ENCODE measurements around the gene ANAPC2. TPM values are rescaled to one million over a fixed set of nuclear protein-coding genes. Genes with fewer than 3 reads are reported as not detected.

The ANAPC2 gene
- total and polyA plus RNA-seq, 4 donors: 9.3 to 32.6 (median 19.6) TPM

DNA sequence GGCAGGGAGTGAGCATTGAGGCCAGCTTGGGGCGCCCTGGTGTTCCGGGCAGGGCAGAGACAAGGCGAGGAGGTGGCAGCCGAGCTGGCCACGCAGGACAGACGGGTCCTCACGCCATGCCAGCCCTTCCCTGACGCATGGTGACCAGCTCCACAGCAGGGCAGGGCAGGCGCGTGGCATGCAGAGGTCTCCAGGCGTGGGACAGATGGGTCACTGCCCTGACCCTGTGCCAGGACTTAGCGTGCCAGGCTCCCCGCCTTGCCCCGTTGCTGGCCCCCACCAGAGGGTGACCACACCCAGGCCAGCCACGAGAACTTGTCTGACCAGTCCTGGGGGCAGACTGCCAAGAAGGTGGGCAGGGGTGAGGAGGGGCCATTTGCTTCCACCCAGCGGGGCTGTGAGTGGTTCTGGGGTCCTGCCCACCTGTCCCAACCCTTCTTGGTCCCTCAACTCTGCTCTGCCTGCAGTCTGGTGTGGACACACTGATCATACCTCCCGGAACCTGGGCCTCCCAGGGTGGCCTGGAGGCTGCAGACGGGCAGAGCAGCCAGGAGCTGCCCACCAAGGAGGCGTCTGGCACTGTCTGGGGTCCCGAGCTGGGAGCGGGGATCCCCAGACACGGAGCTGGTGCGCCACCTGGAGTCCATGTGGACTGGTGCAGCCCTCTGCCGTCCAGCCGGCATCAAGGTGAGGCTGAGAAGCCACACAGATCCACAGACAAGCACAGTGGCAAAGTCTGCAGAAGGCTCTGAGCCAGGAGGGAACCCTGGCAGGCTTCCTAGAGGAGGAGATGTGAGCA is 38.9 kb upstream of the ANAPC2 start, which contains the start of gene RNF224:
TSS of gene RNF224 (plus strand) at position 449 of the 799 bp plus-strand sequence. CDS start 834 bp downstream, outside the sequence.
- Histone ChIP-seq H3K4me1 (ENCODE audit: control insufficient read depth in 4 of 4, insufficient read depth in 4 of 4, low read length in 3 of 4) (peaks cover 8 to 18% (median 13%) of the 10 kb centered on the region in 4 donors), H3K9ac (ENCODE audit: low read depth in 1 of 2, low read length in 2 of 2) (no peak within 1 kb of the TSS), H3K27me3 (ENCODE audit: control insufficient read depth in 4 of 4, insufficient read depth in 4 of 4, low read length in 3 of 4) (no peaks in the 10 kb centered on the region), H3K9me3 (ENCODE audit: control insufficient read depth in 4 of 4, low read length in 3 of 4) (no peaks in the 10 kb centered on the region), H3K36me3 (ENCODE audit: control insufficient read depth in 4 of 4, insufficient read depth in 3 of 4, low read depth in 1 of 4, low read length in 3 of 4) (no peaks in the 10 kb centered on the region), H3K27ac (ENCODE audit: low read depth in 1 of 2, low read length in 2 of 2) (no peak within 1 kb of the TSS), H3K4me3 (ENCODE audit: low read depth in 1 of 3, low read length in 3 of 3) (no peak within 1 kb of the TSS)
- DNase-seq (ENCODE audit: low spot score): peak; percentile 87
- 30% methylated on average over 25 of the region's 25 CpGs for WGBS
- TF ChIP-seq, protein P1, sequence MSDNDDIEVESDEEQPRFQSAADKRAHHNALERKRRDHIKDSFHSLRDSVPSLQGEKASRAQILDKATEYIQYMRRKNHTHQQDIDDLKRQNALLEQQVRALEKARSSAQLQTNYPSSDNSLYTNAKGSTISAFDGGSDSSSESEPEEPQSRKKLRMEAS (IDR thresholded peaks at IDR 0.05): no peak
- TF ChIP-seq RAD21 (IDR thresholded peaks at IDR 0.05) (peak; percentile 93 to 96), EGR1 (IDR thresholded peaks at IDR 0.05; ENCODE audit: low read depth in 2 of 2) (no peak), YY1 (IDR thresholded peaks at IDR 0.05) (no peak), HNF4A (conservative IDR thresholded peaks at IDR 0.05) (no peak), FOXA2 (IDR thresholded peaks at IDR 0.05) (no peak), NR2F2 (IDR thresholded peaks at IDR 0.05) (no peak), FOXA1 (IDR thresholded peaks at IDR 0.05) (no peak), TAF1 (conservative IDR thresholded peaks at IDR 0.05) (no peak), SP1 (IDR thresholded peaks at IDR 0.05) (no peak), RXRA (IDR thresholded peaks at IDR 0.05) (no peak), HNF4G (IDR thresholded peaks at IDR 0.05) (no peak)
- TF ChIP-seq, protein P2, sequence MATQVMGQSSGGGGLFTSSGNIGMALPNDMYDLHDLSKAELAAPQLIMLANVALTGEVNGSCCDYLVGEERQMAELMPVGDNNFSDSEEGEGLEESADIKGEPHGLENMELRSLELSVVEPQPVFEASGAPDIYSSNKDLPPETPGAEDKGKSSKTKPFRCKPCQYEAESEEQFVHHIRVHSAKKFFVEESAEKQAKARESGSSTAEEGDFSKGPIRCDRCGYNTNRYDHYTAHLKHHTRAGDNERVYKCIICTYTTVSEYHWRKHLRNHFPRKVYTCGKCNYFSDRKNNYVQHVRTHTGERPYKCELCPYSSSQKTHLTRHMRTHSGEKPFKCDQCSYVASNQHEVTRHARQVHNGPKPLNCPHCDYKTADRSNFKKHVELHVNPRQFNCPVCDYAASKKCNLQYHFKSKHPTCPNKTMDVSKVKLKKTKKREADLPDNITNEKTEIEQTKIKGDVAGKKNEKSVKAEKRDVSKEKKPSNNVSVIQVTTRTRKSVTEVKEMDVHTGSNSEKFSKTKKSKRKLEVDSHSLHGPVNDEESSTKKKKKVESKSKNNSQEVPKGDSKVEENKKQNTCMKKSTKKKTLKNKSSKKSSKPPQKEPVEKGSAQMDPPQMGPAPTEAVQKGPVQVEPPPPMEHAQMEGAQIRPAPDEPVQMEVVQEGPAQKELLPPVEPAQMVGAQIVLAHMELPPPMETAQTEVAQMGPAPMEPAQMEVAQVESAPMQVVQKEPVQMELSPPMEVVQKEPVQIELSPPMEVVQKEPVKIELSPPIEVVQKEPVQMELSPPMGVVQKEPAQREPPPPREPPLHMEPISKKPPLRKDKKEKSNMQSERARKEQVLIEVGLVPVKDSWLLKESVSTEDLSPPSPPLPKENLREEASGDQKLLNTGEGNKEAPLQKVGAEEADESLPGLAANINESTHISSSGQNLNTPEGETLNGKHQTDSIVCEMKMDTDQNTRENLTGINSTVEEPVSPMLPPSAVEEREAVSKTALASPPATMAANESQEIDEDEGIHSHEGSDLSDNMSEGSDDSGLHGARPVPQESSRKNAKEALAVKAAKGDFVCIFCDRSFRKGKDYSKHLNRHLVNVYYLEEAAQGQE (IDR thresholded peaks at IDR 0.05): no peak
- TF ChIP-seq, protein P3, sequence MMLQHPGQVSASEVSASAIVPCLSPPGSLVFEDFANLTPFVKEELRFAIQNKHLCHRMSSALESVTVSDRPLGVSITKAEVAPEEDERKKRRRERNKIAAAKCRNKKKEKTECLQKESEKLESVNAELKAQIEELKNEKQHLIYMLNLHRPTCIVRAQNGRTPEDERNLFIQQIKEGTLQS (IDR thresholded peaks at IDR 0.05): no peak
- TF ChIP-seq, protein P4, sequence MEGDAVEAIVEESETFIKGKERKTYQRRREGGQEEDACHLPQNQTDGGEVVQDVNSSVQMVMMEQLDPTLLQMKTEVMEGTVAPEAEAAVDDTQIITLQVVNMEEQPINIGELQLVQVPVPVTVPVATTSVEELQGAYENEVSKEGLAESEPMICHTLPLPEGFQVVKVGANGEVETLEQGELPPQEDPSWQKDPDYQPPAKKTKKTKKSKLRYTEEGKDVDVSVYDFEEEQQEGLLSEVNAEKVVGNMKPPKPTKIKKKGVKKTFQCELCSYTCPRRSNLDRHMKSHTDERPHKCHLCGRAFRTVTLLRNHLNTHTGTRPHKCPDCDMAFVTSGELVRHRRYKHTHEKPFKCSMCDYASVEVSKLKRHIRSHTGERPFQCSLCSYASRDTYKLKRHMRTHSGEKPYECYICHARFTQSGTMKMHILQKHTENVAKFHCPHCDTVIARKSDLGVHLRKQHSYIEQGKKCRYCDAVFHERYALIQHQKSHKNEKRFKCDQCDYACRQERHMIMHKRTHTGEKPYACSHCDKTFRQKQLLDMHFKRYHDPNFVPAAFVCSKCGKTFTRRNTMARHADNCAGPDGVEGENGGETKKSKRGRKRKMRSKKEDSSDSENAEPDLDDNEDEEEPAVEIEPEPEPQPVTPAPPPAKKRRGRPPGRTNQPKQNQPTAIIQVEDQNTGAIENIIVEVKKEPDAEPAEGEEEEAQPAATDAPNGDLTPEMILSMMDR (IDR thresholded peaks at IDR 0.05; ENCODE audit: low read depth, low read length, missing input control): peak; percentile 91

DNA sequence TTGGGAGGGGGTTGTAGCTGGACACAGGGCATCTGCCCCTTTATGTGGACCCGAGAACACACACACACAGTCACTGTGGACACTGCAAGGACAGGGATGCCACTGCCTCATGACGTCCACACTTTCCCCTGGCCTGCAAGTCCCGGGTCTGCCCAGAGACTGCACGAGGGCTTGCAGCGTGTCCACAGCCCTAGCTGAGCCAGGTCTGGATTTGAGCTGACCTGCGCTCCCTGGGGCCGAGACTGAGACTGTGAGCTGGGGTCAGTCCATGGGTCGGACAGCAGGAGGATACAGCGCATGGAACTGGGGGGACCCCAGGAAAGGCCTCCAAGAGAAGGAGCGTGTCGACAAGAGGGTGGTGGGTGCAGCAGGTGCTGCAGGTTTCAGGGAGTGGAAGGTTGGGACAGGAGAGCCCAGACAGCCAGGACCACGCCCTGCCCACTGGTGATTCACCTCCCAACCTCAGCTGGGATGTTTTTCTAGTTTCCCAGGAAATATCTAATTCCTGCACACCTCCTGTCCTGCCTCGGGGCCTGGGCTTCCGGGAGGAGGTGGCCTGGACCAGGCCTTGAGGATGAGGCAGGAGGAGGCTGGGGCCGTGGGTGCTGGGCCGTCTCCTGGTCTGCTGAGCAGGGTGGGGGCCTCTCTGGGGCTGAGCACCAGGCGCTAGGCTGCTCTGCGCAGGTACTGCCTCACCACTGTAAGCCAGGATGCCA is 38.1 kb upstream of the ANAPC2 start:
- WGBS: 63% methylated on average over 18 of the region's 18 CpGs
- Histone ChIP-seq H3K4me3 (ENCODE audit: low read depth in 1 of 3, low read length in 3 of 3) (no peak overlapping the region), H3K27me3 (ENCODE audit: control insufficient read depth in 4 of 4, insufficient read depth in 4 of 4, low read length in 3 of 4) (no peaks in the 10 kb centered on the region), H3K36me3 (ENCODE audit: control insufficient read depth in 4 of 4, insufficient read depth in 3 of 4, low read depth in 1 of 4, low read length in 3 of 4) (no peaks in the 10 kb centered on the region), H3K9ac (ENCODE audit: low read depth in 1 of 2, low read length in 2 of 2) (no peak overlapping the region), H3K9me3 (ENCODE audit: control insufficient read depth in 4 of 4, low read length in 3 of 4) (no peaks in the 10 kb centered on the region), H3K4me1 (ENCODE audit: control insufficient read depth in 4 of 4, insufficient read depth in 4 of 4, low read length in 3 of 4) (peaks cover 8 to 21% (median 14%) of the 10 kb centered on the region in 4 donors), H3K27ac (ENCODE audit: low read depth in 1 of 2, low read length in 2 of 2) (no peak overlapping the region)
- TF ChIP-seq RAD21 (IDR thresholded peaks at IDR 0.05) (no peak), HNF4A (conservative IDR thresholded peaks at IDR 0.05) (no peak), YY1 (IDR thresholded peaks at IDR 0.05) (no peak), FOXA2 (IDR thresholded peaks at IDR 0.05) (no peak), NR2F2 (IDR thresholded peaks at IDR 0.05) (no peak), JUND (IDR thresholded peaks at IDR 0.05) (no peak)
- TF ChIP-seq, protein P1 (IDR thresholded peaks at IDR 0.05): no peak
- TF ChIP-seq, protein P2 (IDR thresholded peaks at IDR 0.05): no peak
- TF ChIP-seq, protein P4 (IDR thresholded peaks at IDR 0.05; ENCODE audit: low read depth, low read length, missing input control): no peak
- DNase-seq (ENCODE audit: low spot score): no peak
